HFF-Myc (cell line): ENCODE results near the gene XG.
"Not testable (repeated sequence)": the region's sequence is repeated elsewhere in the genome, so short reads cannot be mapped to it uniquely, and the experiment has no call there.

ENCODE experiments used
- DNase-seq: peaks from one replicate; pipeline ENCODE4 v3.0.0-alpha.2; 2011; ENCODE audit warnings: low read depth; ENCODE audit errors: extremely low read depth
- H3K4me3 ChIP-seq: replicated peaks from 2 replicates; pipeline ENCODE4 v1.5.1; 2011; ENCODE audit warnings: low read depth, mild to moderate bottlenecking, control low read depth, low read length
- TF ChIP-seq, protein P1 (sequence below): IDR thresholded peaks from 2 replicates; pipeline ENCODE4 v1.5.1; 2012; ENCODE audit warnings: mild to moderate bottlenecking, low read depth, low read length, control low read depth; ENCODE audit errors: missing control alignments

XG gene

DNA sequence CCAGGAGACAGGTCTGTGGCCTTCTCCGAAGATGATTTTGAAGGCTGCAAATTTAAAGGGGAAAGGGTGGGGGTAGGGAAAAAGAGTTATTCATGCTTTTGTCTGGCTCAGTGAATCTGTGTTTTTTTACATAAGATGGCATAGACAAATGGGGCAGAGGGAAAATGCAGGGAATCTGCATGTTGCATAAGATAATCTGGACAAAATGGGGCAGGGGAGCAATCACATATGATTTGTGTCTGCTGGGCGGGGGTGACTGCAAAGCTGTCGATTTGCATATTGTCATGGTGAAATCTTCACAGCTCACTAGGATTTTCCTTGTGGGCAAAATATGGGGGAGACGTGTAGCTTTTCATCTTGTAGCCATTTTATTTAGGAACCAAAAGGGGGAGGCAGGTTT, 47.5 kb downstream of the XG start:
- no peak overlapping the region for H3K4me3 ChIP-seq
- no peak for DNase-seq
- TF ChIP-seq, protein P1, sequence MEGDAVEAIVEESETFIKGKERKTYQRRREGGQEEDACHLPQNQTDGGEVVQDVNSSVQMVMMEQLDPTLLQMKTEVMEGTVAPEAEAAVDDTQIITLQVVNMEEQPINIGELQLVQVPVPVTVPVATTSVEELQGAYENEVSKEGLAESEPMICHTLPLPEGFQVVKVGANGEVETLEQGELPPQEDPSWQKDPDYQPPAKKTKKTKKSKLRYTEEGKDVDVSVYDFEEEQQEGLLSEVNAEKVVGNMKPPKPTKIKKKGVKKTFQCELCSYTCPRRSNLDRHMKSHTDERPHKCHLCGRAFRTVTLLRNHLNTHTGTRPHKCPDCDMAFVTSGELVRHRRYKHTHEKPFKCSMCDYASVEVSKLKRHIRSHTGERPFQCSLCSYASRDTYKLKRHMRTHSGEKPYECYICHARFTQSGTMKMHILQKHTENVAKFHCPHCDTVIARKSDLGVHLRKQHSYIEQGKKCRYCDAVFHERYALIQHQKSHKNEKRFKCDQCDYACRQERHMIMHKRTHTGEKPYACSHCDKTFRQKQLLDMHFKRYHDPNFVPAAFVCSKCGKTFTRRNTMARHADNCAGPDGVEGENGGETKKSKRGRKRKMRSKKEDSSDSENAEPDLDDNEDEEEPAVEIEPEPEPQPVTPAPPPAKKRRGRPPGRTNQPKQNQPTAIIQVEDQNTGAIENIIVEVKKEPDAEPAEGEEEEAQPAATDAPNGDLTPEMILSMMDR, result no peak

DNA sequence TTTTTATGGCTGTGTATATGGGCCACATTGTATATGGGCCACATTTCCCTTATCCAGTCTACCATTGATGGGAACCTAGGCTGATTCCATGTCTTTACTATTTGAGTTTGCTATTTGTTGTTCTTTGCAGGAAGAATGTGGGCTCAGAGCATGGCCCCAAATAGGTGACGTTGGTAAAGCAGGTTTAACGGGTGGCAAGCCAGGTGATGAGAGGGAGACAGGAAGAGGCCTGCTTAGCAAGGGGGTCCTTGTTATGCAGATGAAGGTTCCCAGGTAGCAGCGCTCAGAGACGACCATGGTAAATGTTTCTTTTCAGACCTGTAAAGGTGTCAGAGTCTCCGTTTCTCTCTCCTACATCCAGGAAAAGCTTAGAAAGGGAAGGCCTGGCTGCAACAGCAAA, 48.1 kb downstream of the XG start:
- not testable (repeated sequence) for DNase-seq, H3K4me3 ChIP-seq

DNA sequence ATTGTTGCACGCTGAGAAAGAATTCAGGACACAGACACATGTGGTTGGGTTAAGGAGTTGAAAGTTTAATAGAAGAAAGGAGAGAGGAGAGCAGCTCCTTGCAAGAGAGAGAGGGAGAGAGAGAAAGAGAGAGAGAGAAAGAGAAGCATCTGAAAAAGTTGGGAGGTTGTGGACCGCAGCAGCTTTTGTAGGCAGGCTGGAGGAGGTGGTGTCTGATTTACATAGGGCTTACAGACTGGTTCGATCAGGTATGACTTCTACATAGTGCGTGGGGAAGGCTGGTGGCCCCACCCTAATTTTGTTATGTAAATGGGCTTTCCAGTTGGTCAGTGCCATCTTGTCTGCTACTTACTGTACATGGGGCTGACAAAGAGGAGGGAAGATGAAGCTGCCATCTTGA, 49.4 kb downstream of the XG start:
- no peak for DNase-seq
- H3K4me3 ChIP-seq, result no peak overlapping the region
- TF ChIP-seq, protein P1, result no peak

DNA sequence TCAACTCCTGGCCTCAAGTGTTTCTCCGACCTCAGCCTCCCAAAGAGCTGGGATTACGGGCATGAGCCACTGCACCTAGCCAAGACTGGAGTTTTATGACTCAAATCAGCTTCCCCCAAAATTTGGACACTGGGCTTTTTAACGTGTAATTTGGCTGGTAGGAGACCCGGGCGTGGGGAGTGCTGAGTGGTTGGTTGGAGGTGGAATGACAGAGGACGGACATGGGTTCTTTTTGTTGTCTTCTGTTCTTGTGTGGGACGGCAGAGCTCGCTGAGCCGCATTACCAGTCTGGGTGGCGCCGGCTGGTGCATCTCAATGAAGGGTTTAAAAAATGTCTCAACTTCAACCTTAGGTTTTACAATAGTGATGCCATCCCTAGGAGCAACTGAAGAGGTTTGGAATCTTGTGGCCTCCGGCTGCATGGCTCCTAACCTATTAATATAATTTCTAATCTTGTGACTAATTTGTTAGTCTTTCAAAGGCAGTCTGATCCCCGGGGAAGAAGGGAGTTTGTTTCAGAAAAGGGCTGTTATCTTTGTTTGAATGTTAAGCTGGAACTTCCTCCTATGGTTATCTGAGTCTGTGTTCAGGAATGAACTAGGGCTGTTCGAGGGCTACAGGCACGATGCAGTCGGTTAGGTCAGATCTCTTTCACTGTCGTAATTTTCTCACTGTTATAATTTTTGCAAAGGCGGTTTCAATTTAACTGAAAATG, 50.7 kb downstream of the XG start:
- DNase-seq, H3K4me3 ChIP-seq: not testable (repeated sequence)

DNA sequence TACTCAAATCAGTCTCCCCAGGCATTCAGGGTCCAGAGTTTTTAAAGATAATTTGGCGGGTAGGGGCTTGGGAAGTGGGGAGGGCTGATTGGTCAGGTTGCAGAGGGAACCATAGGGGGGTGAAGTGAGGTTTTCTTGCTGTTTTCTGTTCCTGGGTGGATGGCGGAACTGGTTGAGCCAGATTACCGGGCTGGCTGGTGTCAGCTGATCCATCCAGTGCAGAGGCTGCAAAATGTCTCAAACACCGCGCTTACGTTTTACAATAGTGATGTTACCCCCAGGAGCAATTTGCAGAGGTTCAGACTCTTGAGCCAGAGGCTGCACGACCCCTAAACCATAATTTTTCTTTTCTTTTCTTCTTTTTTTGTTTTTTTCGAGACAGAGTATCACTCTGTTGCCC, 51.6 kb downstream of the XG start:
- not testable (repeated sequence) for H3K4me3 ChIP-seq, DNase-seq

DNA sequence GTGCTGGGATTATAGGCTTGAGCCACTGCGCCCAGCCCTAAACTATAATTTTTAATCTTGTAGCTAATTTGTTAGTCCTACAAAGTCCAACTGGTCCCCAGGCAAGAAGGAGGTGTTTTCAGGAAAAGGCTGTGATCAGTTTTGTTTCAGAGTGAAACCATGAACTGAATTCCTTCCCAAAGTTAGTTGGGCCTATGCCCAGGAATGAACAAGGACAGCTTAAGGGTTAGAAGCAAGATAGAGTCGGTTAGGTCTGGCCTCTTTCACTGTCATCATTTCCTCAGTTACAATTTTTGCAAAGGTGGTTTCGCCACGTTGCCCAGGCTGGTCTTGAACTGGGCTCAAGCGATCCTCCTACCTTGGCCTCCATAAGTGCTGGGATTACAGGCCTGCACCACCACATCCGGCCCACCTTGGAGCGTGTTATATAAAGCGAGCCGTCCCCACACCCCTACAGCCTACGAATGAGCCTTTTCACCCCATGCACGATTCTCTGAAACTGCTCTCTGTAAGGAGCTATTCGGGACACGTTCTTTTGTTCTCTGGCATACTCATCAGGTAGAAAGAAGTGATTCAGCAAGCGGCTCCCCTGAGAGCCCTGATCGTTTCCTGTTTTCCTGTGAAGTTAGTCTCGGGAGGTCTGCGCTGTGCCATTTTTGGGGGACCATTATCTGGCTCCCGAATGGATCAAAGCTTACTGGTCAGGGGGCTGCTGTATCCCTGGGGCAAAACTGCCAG, 52.4 kb downstream of the XG start:
- H3K4me3 ChIP-seq, DNase-seq: not testable (repeated sequence)

DNA sequence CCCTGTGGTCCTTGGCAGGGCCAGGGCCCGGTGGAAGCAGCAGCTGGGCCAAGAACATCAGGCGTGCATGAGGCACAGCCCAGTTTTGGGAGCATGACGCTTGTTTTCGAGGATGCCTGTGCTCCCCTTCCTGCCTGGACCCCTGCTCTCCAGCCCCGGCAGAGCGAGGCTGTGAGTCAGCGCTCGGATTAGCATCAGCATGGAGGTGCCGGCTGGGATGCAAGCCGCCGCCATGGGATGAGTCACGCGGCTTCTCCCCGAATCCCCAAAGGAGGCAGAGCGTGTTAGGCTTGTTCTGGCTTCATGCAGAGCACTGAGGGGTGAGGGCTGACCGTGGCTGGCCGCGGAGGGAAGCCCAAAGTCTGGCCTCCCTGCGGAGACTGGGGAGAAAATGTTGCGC, 53.0 kb downstream of the XG start:
- H3K4me3 ChIP-seq, result not testable (repeated sequence)

DNA sequence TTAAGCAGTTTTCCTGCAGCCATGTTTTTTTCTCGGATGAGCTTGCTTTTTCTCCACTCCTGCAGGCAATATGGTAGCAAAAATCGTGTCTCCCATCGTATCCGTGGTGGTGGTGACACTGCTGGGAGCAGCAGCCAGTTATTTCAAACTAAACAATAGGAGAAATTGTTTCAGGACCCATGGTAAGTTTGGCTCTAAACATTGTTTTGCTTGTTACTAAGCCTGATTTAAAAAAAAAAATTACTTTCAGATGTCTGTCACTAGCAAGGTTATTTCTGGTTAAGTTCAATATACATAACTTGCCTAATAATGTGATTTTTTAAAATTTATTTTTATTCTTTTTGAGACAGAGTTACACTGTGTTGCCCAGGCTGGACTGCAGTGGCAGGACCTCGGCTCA, 59.4 kb downstream of the XG start:
- DNase-seq, result no peak
- no peak overlapping the region for H3K4me3 ChIP-seq
- TF ChIP-seq, protein P1, result no peak

More for the DNA sequence above, 53.0 kb downstream of the XG start:
- not testable (repeated sequence) for DNase-seq

DNA sequence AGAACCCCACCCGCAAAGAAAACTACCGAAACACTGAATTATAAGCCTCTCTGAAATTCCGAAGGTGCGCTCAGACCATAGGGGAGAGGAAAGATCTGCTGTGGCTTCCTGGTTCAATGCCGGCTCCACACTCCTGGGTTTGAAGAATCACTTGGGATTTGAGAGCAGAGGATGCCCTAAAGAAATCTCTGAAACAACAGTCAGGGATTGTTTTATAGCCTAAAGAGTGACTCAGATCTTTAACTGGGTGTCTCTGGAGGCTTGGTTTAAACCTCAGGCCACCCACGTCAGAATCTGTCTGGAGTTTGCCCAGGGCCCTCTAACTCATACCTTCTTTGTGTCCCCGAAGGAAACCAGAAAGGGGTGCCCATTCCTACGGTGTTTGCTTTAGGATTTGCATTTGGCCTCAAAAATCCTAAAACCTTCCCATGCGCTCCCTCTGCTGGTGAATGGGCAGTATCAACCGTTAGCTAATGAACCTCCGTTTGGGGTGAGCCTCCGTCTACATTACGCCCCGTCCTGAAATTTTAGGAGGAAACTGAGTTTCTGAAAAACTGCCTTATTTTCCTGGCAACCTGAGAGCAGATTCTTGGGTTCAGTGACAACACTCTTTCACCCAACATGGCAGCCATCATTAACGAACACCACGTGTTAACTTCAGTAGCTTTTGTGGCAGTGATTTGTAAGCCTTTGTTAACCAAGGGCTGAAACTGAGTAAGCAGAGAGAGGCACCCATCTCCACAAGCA, 60.5 kb downstream of the XG start:
- TF ChIP-seq, protein P1, result peak; percentile 52
- not testable (repeated sequence) for DNase-seq, H3K4me3 ChIP-seq
